Measurements from ENCODE around the gene UBASH3A. TPM values are rescaled to one million over a fixed set of nuclear protein-coding genes. Genes with fewer than 3 reads are reported as not detected.

Gene UBASH3A
- total RNA-seq, 1 experiment from 2014 or later = 0.07 TPM

DNA sequence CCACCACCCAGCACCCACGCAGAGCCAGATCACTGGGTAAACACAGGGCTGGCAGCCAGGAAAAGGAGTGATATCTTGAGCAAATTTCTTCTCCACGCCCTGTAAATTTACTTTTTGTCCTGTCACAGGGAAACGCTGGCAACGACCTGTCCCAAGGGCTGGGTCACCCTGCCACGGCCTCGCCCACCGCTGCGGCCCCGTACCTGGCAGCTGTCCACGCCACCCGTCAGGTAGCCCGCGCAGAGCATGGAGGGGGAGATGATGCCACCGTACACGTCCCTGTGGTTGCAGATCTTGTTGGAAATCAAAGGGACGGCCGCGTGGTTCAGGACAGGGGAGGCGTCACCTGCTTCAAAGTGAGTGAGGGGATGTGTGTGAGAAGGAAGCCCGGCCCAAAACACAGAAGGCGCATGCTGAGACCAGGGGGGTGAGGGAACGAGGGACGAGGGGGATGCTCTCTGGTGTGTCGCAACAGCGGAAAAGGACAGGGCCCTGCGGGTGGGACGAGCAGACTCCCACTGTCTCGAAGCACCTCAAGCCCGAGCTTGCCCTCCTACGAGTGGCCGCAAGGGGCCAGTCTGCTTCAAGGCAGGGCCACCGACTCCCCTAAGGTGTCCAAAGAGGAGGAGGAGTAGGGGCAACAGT is 27.2 kb upstream of the UBASH3A start:
- Histone ChIP-seq H3K27me3 (ENCODE audit: insufficient read depth, low read length) (0 out of 2 replicates have a peak, but pooled peaks cover 3% of the 10 kb centered on the region), H3K4me2 (ENCODE audit: low read length) (no peak overlapping the region), H3K9me2 (ENCODE audit: insufficient read depth) (no peaks in the 10 kb centered on the region), H3K4me3 (replicated peaks in 1 of 2; ENCODE audit: low read depth in 1 of 2, low read length in 2 of 2) (no peak overlapping the region), H3K9ac (ENCODE audit: low read length) (no peak overlapping the region), H4K20me1 (ENCODE audit: insufficient read depth) (no peaks in the 10 kb centered on the region), H3K9me3 (ENCODE audit: control insufficient read depth in 1 of 2, insufficient read depth in 1 of 2, low read depth in 1 of 2, low read length in 2 of 2) (no peaks in the 10 kb centered on the region), H2AFZ (ENCODE audit: low read depth, low read length, poor library complexity, severe bottlenecking) (no peak overlapping the region), H3K4me1 (ENCODE audit: control insufficient read depth in 1 of 2, insufficient read depth in 2 of 2, low read length in 2 of 2) (no peaks in the 10 kb centered on the region), H3K27ac (ENCODE audit: low read depth, low read length) (no peak overlapping the region), H3K36me3 (ENCODE audit: control insufficient read depth in 1 of 2, insufficient read depth in 2 of 2, low read length in 2 of 2) (no peaks in the 10 kb centered on the region), H3K79me2 (ENCODE audit: insufficient read depth, low read length) (no peaks in the 10 kb centered on the region)
- intact Hi-C loops (cut with micrococcal nuclease) = no loop called here
- ATAC-seq (no peak), DNase-seq (ENCODE audit: low read depth, low spot score) (no peak)
- no TSS peak for BruUV-seq (replicated peaks)
- TF ChIP-seq SIN3A (IDR thresholded peaks at IDR 0.05; ENCODE audit: low read depth) = no peak
- 0 out of 6 replicates have a peak, but pooled peaks of 1 of the 3 experiments have one; percentile 11 for TF ChIP-seq CTCF (IDR thresholded peaks at IDR 0.05 in 2 of 3, conservative IDR thresholded peaks at IDR 0.05 in 1 of 3; ENCODE audit: borderline replicate concordance in 1 of 3, insufficient read depth in 1 of 3, low read depth in 2 of 3, low read length in 2 of 3)
- ChIA-PET CTCF (no interaction called here), RAD21 (ENCODE audit: low non-redundant PET in 1 of 2, low total read pairs in 2 of 2, uncharacterized antibody in 2 of 2, unreplicated experiment in 2 of 2) (no interaction called here), POLR2A (no interaction called here)

DNA sequence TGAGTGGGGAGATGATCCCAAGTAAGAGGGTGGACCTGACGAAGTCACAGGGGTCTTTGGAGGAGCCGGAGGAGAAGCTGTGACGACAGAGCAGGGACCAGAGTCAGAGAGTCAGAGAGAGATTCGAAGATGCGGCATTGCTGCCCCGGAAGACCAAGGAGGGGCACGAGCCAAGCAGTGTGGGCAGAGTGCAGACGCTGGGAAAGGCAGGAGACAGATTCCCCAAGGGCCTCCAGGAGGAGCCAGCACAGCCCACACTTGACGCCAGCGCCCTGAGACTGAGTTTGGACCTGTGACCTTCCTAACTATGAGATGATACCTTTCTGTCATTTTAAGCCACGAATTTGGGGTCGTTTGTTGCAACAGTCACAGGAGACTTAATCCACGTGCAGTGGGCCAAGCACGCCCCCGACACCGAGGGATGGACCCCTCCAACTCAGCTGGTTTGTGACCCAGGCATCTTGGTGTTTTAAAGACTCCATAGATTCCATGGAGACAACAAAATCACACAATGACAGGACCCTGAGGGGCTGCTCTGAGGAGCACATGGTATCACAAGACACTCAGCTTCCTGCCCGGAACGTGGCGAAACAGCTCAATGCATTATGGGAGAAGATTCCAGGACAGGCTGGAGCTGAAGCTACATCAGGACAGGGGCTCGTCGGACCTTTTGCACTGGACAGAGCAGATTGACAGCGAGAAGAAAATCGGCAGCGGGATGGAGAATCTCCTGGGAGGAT is 26.3 kb upstream of the UBASH3A start:
- Histone ChIP-seq H3K9me3 (ENCODE audit: control insufficient read depth in 1 of 2, insufficient read depth in 1 of 2, low read depth in 1 of 2, low read length in 2 of 2) (peaks cover under 1 to 4% of the 10 kb centered on the region in 2 experiments; a peak in 2 of 4 replicates), H4K20me1 (ENCODE audit: insufficient read depth) (no peaks in the 10 kb centered on the region), H3K79me2 (ENCODE audit: insufficient read depth, low read length) (no peaks in the 10 kb centered on the region), H3K4me2 (ENCODE audit: low read length) (no peak overlapping the region), H3K36me3 (ENCODE audit: control insufficient read depth in 1 of 2, insufficient read depth in 2 of 2, low read length in 2 of 2) (no peaks in the 10 kb centered on the region), H3K27ac (ENCODE audit: low read depth, low read length) (no peak overlapping the region), H3K27me3 (ENCODE audit: insufficient read depth, low read length) (0 out of 2 replicates have a peak, but pooled peaks cover 3% of the 10 kb centered on the region), H2AFZ (ENCODE audit: low read depth, low read length, poor library complexity, severe bottlenecking) (no peak overlapping the region), H3K4me3 (replicated peaks in 1 of 2; ENCODE audit: low read depth in 1 of 2, low read length in 2 of 2) (no peak overlapping the region), H3K9me2 (ENCODE audit: insufficient read depth) (no peaks in the 10 kb centered on the region), H3K9ac (ENCODE audit: low read length) (no peak overlapping the region), H3K4me1 (ENCODE audit: control insufficient read depth in 1 of 2, insufficient read depth in 2 of 2, low read length in 2 of 2) (no peaks in the 10 kb centered on the region)
- CTCF ChIA-PET = no interaction called here
- ATAC-seq = no peak
- BruUV-seq (replicated peaks) = no TSS peak
- RAD21 ChIA-PET (ENCODE audit: low non-redundant PET in 1 of 2, low total read pairs in 2 of 2, uncharacterized antibody in 2 of 2, unreplicated experiment in 2 of 2) = no interaction called here
- no peak for DNase-seq (ENCODE audit: low read depth, low spot score)
- POLR2A ChIA-PET = no interaction called here
- intact Hi-C loops (cut with micrococcal nuclease) = no loop called here
- TF ChIP-seq ZBTB33 (IDR thresholded peaks at IDR 0.05; ENCODE audit: extremely low read depth, insufficient replicate concordance, low read length) (no peak), CTCF (IDR thresholded peaks at IDR 0.05 in 2 of 3, conservative IDR thresholded peaks at IDR 0.05 in 1 of 3; ENCODE audit: borderline replicate concordance in 1 of 3, insufficient read depth in 1 of 3, low read depth in 2 of 3, low read length in 2 of 3) (no peak), RAD21 (IDR thresholded peaks at IDR 0.05; ENCODE audit: low read depth) (no peak), ZNF274 (IDR thresholded peaks at IDR 0.05; ENCODE audit: low read depth, low read length) (no peak), MAX (IDR thresholded peaks at IDR 0.05) (no peak), ZFX (IDR thresholded peaks at IDR 0.05) (no peak), POLR2AphosphoS5 (IDR thresholded peaks at IDR 0.05; ENCODE audit: low read depth, low read length) (no peak), SIN3A (IDR thresholded peaks at IDR 0.05; ENCODE audit: low read depth) (no peak), EGR1 (IDR thresholded peaks at IDR 0.05; ENCODE audit: low read depth) (no peak), EZH2phosphoT487 (IDR thresholded peaks at IDR 0.05; ENCODE audit: borderline replicate concordance) (no peak)

All from HCT116 (cell line).